Duodenal mucosa (tissue), 2 donors: ENCODE results near the gene RARRES2.
A peak's percentile ranks its signal among the peaks of the same experiment; 100 is the strongest.

Experiments used
- H3K27ac ChIP-seq: one replicate; pipeline ENCODE4 v1.7.0; 2013; ENCODE audit warnings: low read depth, low read length
- H3K27me3 ChIP-seq, 2 donors: one replicate each; pipeline ENCODE4 v1.7.0; 2013; ENCODE audit warnings: low read length in 2 of 2, control low read depth in 1 of 2; ENCODE audit not compliant: insufficient read depth in 2 of 2, control insufficient read depth in 1 of 2
- H3K36me3 ChIP-seq, 2 donors: one replicate each; pipeline ENCODE4 v1.7.0; 2013; ENCODE audit warnings: low read length in 2 of 2, control low read depth in 1 of 2; ENCODE audit not compliant: insufficient read depth in 2 of 2, control insufficient read depth in 1 of 2
- H3K4me1 ChIP-seq, 2 donors: one replicate each; pipeline ENCODE4 v1.7.0; 2013; ENCODE audit warnings: low read length in 2 of 2, control low read depth in 1 of 2; ENCODE audit not compliant: insufficient read depth in 2 of 2, control insufficient read depth in 1 of 2
- H3K4me3 ChIP-seq, 2 donors: one replicate each; pipeline ENCODE4 v1.7.0; 2013; ENCODE audit warnings: low read length in 2 of 2, low read depth in 1 of 2
- H3K9ac ChIP-seq, 2 donors: one replicate each; pipeline ENCODE4 v1.7.0; 2013; ENCODE audit warnings: low read length in 2 of 2, low read depth in 1 of 2
- H3K9me3 ChIP-seq, 2 donors: one replicate each; pipeline ENCODE4 v1.7.0; 2013; ENCODE audit warnings: low read length in 2 of 2, control low read depth in 1 of 2; ENCODE audit not compliant: control insufficient read depth in 1 of 2

Gene RARRES2

DNA sequence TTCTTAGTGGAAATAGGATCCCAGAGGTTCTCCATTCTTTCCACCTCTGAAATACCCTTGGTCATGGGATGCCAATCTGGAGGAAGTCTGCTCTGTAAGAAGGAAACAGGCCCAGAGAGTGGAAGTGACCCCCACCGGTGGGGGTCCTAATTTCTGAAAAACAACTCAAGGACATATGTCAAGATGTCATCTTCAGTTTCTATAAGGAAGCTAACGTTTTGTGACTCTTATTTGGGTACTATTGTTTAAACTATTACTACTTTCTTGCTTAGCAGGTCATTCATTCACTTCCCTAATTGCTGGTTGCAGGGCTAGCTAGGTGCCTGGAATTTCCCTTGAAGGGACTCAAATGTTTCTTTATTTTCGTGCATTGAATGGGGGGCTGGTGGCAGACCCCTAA is 35.8 kb upstream of the RARRES2 start:
- Histone ChIP-seq H3K9ac (peak overlapping the region in 1 of 2 donors; percentile 20), H3K4me3 (no peak overlapping the region), H3K27me3 (no peaks in the 10 kb centered on the region), H3K9me3 (no peaks in the 10 kb centered on the region), H3K4me1 (peaks cover 69 to 74% of the 10 kb centered on the region in 2 donors), H3K36me3 (peaks cover 10 to 24% of the 10 kb centered on the region in 2 donors), H3K27ac (no peak overlapping the region)

GRCh38 chr7:150376560-150376959 is 35.1 kb upstream of the RARRES2 start:
- peak overlapping the region in 1 of 2 donors; percentile 56 for H3K9ac ChIP-seq
- peak overlapping the region in 1 of 2 donors; percentile 25 for H3K4me3 ChIP-seq
- H3K36me3 ChIP-seq, result peaks cover 10 to 24% of the 10 kb centered on the region in 2 donors
- no peaks in the 10 kb centered on the region for H3K9me3 ChIP-seq
- H3K27me3 ChIP-seq, result no peaks in the 10 kb centered on the region
- no peak overlapping the region for H3K27ac ChIP-seq
- H3K4me1 ChIP-seq, result peaks cover 68 to 71% of the 10 kb centered on the region in 2 donors

- Histone ChIP-seq H3K9ac (peak overlapping the region in 1 of 2 donors; percentile 56), H3K36me3 (peaks cover 10 to 24% of the 10 kb centered on the region in 2 donors), H3K27ac (no peak overlapping the region), H3K27me3 (no peaks in the 10 kb centered on the region), H3K4me1 (peaks cover 72 to 76% of the 10 kb centered on the region in 2 donors), H3K9me3 (no peaks in the 10 kb centered on the region), H3K4me3 (no peak overlapping the region)
These were observed 34.5 kb upstream of the RARRES2 start for GRCh38 chr7:150375662-150376521.

DNA sequence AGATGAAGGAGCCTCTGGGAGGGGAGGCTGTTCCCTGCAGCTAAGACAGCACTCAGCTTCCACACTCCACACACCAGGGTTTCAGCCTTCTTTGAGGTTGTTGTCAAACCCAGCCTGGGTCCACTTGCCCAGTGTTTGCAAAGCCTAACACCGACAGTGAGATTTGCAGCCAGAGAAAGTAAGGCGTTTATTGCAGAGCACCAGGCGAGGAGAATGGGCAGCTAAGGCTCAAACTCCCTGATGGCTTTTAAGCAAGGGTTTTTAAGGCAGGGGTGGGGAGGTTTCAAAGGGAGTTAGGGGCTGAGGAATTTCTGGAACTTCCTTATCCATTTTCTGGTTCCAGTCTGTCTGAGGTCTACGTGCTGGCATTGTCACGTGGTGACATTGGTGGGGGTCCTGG is 33.0 kb upstream of the RARRES2 start:
- peaks cover 10 to 27% of the 10 kb centered on the region in 2 donors for H3K36me3 ChIP-seq
- no peaks in the 10 kb centered on the region for H3K9me3 ChIP-seq
- peaks cover 74 to 80% of the 10 kb centered on the region in 2 donors for H3K4me1 ChIP-seq
- H3K9ac ChIP-seq, result peak overlapping the region in 1 of 2 donors; percentile 47
- H3K27me3 ChIP-seq, result no peaks in the 10 kb centered on the region
- no peak overlapping the region for H3K27ac ChIP-seq
- peak overlapping the region in 1 of 2 donors; percentile 2 for H3K4me3 ChIP-seq

DNA sequence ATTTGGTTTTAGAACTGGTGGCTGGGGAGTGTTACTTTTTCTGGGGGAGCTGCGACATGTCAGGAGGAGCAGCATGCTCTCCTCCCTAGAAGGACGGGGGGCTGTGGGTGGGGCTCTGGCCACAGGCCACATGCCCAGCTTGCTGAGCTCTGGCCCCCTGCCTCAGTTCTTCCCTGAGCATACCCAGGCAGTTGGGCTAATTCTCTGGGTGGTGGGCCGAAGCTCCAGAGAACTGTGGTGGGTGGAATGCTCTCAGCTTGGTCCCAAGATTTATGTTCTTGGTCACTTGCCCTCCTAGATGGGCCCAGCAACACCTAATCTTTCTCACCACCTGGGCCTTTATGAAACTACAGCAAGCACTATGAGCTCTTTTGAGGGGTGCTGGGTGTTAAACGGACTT is 32.6 kb upstream of the RARRES2 start:
- peaks cover 10 to 27% of the 10 kb centered on the region in 2 donors for H3K36me3 ChIP-seq

DNA sequence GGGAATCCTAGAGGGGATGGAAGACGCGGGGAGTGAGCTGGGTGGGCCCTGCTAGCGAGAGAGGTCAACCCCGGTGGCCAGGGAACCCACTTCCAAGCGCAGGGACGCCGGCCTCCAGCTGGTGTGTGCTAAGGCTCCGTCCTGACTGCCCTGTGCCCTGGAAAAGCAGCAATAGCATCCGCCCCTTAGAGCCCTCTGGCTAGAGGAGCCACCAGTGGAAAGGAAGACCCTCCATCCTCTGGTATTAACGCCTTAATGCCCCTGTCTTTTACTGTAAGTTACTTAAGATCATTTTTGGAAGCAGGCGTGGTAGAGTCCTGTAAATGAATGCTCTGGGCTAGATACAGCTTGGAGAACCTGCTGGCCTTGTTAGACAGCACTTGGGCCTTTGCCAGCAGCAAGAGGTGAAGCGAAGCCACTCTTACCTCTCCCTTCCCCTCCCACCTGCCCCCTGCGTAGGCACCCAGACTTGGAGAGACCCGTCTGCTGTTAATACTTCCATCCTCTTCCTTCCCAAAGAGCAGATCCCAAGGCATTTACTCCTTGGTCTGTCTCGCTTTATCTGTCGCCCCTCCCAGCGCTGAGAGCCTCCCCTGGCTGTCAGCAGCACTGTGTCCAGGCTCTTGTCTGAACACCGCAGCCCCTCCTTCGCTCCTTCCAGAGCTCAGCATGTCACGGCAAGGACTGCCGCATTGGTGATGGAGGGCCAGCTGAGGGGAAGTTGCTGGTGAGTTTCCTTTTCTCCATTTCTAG is 31.8 kb upstream of the RARRES2 start:
- peaks cover 10 to 27% of the 10 kb centered on the region in 2 donors for H3K36me3 ChIP-seq
- H3K4me1 ChIP-seq, result peaks cover 69 to 78% of the 10 kb centered on the region in 2 donors
- H3K9me3 ChIP-seq, result no peaks in the 10 kb centered on the region
- no peaks in the 10 kb centered on the region for H3K27me3 ChIP-seq
- peak overlapping the region; percentile 16 to 47 for H3K9ac ChIP-seq
- peak overlapping the region; percentile 44 to 53 for H3K4me3 ChIP-seq
- H3K27ac ChIP-seq, result no peak overlapping the region

More for the DNA sequence above, 32.6 kb upstream of the RARRES2 start:
- Histone ChIP-seq H3K9ac (peak overlapping the region; percentile 16 to 47), H3K9me3 (no peaks in the 10 kb centered on the region), H3K27me3 (no peaks in the 10 kb centered on the region), H3K4me3 (peak overlapping the region in 1 of 2 donors; percentile 2), H3K27ac (peak overlapping the region; percentile 50), H3K4me1 (peaks cover 74 to 82% of the 10 kb centered on the region in 2 donors)

- peak overlapping the region; percentile 44 to 53 for H3K4me3 ChIP-seq
- H3K36me3 ChIP-seq, result peaks cover 10 to 27% of the 10 kb centered on the region in 2 donors
- H3K27me3 ChIP-seq, result no peaks in the 10 kb centered on the region
- H3K27ac ChIP-seq, result no peak overlapping the region
- H3K9ac ChIP-seq, result peak overlapping the region in 1 of 2 donors; percentile 47
- peaks cover 67 to 78% of the 10 kb centered on the region in 2 donors for H3K4me1 ChIP-seq
- no peaks in the 10 kb centered on the region for H3K9me3 ChIP-seq
These were observed 31.0 kb upstream of the RARRES2 start for GRCh38 chr7:150372271-150373048.

DNA sequence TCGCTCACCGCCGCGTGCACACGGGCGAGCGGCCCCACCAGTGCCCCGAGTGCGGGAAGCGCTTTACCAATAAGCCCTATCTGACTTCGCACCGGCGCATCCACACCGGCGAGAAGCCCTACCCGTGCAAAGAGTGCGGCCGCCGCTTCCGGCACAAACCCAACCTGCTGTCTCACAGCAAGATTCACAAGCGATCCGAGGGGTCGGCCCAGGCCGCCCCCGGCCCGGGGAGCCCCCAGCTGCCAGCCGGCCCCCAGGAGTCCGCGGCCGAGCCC is 30.5 kb upstream of the RARRES2 start:
- H3K4me3 ChIP-seq, result peak overlapping the region in 1 of 2 donors; percentile 5
- H3K9ac ChIP-seq, result peak overlapping the region in 1 of 2 donors; percentile 92
- H3K9me3 ChIP-seq, result no peaks in the 10 kb centered on the region
- H3K4me1 ChIP-seq, result peaks cover 62 to 75% of the 10 kb centered on the region in 2 donors
- peaks cover 10 to 27% of the 10 kb centered on the region in 2 donors for H3K36me3 ChIP-seq
- no peak overlapping the region for H3K27ac ChIP-seq
- no peaks in the 10 kb centered on the region for H3K27me3 ChIP-seq

GRCh38 chr7:150371131-150371995 is 29.9 kb upstream of the RARRES2 start:
- Histone ChIP-seq H3K4me1 (peaks cover 56 to 70% of the 10 kb centered on the region in 2 donors), H3K9me3 (no peaks in the 10 kb centered on the region), H3K27me3 (no peaks in the 10 kb centered on the region), H3K36me3 (peaks cover 10 to 27% of the 10 kb centered on the region in 2 donors), H3K9ac (peak overlapping the region; percentile 87 to 92), H3K27ac (no peak overlapping the region), H3K4me3 (peak overlapping the region; percentile 83 to 89)
